ENCODE results near the gene TLR5.

The TLR5 gene

GRCh38 chr1:223147873-223148272 is 4.8 kb upstream of the TLR5 start:
- DNase-seq = no peak

GRCh38 chr1:223147409-223147808 is 4.4 kb upstream of the TLR5 start:
- DNase-seq = no peak

GRCh38 chr1:223146745-223147144 is 3.7 kb upstream of the TLR5 start:
- no peak for DNase-seq

GRCh38 chr1:223144914-223145313 is 1.9 kb upstream of the TLR5 start:
- no peak for DNase-seq

GRCh38 chr1:223144431-223144830 is 1.4 kb upstream of the TLR5 start:
- DNase-seq = no peak

- DNase-seq = no peak
Measured at GRCh38 chr1:223143537-223144248, 645 bp upstream of the TLR5 start.

GRCh38 chr1:223142269-223142668 is 779 bp downstream of the TLR5 start:
- no peak for DNase-seq

- no peak for DNase-seq
Measured at GRCh38 chr1:223140611-223141405, 2.2 kb downstream of the TLR5 start.

- no peak for DNase-seq
Measured at GRCh38 chr1:223137455-223138085, 5.5 kb downstream of the TLR5 start.

GRCh38 chr1:223136086-223136485 is 7.0 kb downstream of the TLR5 start:
- no peak for DNase-seq

GRCh38 chr1:223135176-223135942 is 7.7 kb downstream of the TLR5 start:
- DNase-seq = no peak

- DNase-seq = no peak
Measured at GRCh38 chr1:223133824-223134435, 9.1 kb downstream of the TLR5 start.

GRCh38 chr1:223133306-223133823 is 9.7 kb downstream of the TLR5 start:
- no peak for DNase-seq

GRCh38 chr1:223129229-223129901 is 13.7 kb downstream of the TLR5 start:
- DNase-seq = no peak

GRCh38 chr1:223126741-223127140 is 16.3 kb downstream of the TLR5 start:
- no peak for DNase-seq

GRCh38 chr1:223125766-223126165 is 17.3 kb downstream of the TLR5 start:
- DNase-seq = no peak

- no peak for DNase-seq
Measured at GRCh38 chr1:223123011-223123610, 19.9 kb downstream of the TLR5 start.

- no peak for DNase-seq
Measured at GRCh38 chr1:223118418-223118817, 24.6 kb downstream of the TLR5 start.

GRCh38 chr1:223116950-223117349 is 26.1 kb downstream of the TLR5 start:
- DNase-seq = no peak

GRCh38 chr1:223114871-223115270 is 28.2 kb downstream of the TLR5 start:
- DNase-seq = no peak

- no peak for DNase-seq
Measured at GRCh38 chr1:223110952-223111351, 32.1 kb downstream of the TLR5 start.

Measured in GF-D8 (cell line).